Raji (cell line): ENCODE measurements around the gene DYNLT2.

Experiments
- POLR2A ChIP-seq: IDR thresholded peaks from 2 replicates; pipeline ENCODE4 v1.6.1; 2011; ENCODE audit warnings: low read depth, low read length, control low read depth; ENCODE audit not compliant: insufficient read depth

DYNLT2 gene

DNA sequence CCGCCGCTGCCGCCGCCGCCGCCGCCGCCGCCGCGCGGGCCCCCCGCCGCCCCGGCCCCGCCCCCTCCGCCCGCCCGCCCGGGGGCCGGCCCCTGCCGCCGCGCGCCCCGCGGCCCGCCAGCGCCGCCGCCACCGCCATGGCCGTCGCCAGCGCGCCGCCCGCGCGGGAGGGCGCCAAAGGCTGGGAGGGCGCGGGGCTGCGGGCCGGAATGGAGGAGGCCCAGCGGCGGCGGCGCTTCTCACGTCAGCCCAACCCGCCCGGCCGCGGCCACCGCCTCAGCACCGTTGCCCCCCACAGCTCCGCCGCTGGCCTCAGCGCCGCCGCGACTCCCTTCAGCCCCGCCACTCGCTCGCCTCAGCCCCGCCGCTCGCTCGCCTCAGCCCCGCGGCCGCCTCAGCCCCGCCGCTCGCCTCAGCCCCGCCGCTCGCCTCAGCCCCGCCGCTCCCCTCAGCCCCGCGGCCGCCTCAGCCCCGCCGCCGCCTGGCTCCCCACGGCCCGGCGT lies 27.3 kb downstream of the DYNLT2 start:
- peak; percentile 34; the same call in 1 of the 2 replicates for TF ChIP-seq POLR2A

DNA sequence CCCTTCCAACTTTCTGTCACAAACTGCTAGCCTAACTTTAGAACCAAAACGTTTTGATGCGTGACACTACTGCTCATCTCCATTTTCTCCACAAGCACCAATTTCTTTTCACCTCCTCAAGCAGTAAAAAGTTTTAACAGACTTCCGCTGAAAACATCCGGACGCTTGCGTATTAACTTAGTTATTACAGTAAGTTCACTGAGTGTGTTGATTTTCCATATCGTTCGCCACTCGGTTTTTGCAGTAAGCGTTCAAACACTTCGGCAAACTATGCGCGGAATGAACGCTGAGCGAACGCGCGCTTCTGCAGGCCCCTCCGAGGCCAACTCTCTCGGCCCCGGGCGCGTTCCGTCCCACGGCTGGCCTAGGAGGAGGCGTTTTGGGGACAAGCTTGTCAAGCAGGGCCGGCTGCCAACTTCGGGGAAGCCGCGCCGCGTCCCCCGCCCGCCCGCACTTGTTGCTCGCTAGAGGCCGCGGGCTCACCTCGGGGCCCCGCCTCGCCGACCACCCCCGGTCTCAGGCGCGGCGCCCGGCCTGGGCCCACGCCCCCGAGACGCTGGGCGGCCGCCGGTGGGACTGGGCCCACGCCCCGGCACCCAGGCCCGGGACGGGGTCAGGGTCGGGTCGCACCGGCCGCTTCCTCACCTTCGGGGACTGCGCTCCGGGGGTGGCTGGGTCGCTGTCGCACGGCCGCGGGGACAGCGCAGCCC lies 28.0 kb downstream of the DYNLT2 start:
- TF ChIP-seq POLR2A, result peak; percentile 44

DNA sequence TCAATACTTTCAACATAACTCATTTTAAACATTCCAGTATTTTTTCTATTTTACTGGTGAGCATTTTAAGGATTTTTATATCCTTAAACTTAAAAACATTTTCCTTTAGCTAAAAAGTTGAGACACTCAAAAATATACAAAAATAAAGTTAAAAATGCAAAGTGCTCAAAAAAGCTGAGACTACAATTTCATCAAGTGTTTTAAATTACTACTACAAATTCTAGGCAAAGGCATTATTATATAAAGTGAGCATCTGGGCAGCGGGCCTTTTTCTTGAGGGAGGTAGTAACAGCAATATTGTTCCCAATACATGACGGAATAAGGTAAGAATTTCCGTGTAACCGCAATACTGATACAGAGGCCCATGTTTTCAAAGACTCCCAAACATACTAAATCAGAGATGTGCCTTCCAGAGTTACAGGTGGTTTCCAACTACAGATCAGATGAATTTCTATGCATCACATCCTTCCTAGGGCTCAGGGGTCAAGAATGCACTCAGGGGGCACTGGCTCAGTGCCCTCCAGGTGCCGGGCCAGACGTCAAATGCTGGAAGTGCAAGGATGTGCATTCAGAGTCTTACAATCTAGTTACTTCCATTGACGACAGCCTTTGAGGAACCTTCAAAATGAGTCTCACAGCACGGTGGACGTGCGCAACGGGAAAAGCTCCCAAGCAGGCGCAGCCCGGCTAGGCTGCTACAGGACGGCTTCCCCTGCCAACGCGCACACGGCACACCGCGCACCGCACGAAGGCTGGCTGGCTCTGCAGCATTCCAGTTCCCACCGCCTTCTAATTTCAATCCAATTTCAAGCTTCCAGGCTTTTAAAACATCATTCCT lies 28.8 kb downstream of the DYNLT2 start:
- TF ChIP-seq POLR2A, result no peak

DNA sequence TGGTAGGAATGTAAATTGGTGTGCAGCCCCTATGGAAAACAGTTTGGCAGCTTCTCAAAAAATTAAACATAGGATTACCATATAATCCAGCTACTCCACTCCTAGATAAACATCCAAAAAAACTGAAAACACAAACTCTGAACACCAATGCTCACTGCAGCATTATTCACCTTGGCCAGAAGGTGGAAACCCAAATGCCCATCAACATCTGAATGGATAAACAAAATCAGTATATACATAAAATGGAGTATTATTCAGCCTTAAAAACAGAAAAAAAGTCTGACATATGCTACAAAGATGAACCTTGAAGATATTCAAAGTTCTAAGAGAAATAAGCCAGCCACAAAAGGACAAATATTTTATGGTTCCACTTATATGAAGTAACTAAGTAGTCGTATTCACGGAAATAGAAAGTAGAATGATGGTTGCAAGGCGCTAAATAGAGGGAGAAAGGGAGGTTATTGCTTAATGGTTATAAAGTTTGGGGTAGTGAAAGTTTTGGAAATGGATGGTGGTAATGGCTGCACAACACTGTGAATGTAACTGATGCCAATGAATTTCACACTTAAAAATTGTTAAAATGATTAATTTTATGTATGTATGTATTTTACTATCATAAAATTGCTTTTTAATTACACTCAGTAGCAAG lies 31.0 kb downstream of the DYNLT2 start:
- TF ChIP-seq POLR2A, result no peak

DNA sequence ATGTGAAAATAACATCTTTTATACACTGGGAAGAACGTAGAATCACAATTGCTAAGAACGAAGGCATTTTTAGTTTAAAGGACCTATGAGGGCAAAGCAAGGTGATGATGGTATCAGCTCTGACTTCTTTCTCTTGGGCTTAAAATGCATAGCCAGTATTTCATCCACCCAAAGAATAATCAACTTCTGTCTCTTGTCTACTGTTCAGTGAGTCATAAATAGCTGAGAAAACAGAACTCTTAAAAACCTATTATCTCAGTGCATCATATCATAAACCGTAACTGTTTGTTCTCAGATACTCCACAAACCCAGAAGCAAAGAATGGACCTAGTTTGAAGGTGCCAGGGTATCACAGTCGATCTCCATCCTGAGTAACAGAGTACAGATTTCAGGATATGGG lies 32.3 kb downstream of the DYNLT2 start:
- TF ChIP-seq POLR2A, result no peak

DNA sequence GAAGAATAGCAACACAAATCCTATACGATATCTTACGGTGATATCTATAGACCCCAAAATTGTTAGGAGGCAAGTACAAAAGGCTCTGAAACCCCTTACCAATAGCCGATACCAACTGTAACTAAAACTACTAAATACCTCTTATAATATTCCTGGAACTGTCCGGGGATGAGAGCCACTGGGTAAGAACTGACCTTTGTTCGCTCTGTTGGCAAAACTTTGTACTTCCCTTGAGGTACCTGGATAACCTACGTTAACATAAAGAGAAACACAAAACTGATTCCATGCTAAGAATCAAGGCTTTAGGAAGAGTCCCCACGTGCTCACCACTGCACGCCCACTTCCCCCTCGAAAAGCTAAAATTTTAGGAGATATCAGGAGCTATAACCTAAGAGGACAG lies 36.8 kb downstream of the DYNLT2 start:
- no peak for TF ChIP-seq POLR2A

DNA sequence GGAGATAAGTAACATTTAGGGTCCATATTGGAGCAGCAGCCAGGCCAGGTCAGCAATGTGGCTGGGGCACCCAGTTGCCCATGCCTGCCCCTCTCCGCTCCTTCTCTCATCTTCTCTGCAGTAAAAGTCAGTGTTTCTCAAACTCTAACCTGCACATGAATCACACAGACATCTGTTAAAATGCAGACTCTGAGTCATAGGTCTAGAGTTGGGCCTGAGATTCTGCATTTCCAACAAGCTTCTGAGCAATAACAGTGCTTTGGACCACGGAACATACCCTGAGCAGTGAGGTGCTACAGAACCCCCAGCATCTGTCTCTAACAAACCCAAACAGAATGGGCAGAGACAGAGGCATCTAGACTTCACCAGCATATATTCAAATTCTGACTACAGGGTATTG lies 37.2 kb downstream of the DYNLT2 start:
- no peak for TF ChIP-seq POLR2A

DNA sequence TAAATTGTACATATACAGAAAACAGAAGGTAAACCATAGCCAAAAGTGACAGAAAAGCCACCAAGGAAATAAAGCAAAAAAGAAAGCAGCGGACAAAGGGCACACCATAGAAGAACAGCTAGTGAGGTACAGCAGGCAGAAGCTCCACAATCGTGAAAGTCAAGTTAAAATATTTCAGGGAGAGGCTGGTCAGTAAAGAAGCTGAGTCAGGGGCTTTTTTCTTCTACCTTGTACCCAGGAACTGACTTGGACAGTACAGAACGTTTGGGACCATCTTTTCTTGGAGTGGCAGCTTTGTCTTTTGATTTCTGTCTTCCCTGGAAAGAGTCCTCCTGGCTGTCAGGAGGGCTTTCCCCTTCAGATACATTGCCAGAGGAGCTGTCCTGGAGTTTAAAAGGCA lies 41.4 kb downstream of the DYNLT2 start:
- no peak for TF ChIP-seq POLR2A

DNA sequence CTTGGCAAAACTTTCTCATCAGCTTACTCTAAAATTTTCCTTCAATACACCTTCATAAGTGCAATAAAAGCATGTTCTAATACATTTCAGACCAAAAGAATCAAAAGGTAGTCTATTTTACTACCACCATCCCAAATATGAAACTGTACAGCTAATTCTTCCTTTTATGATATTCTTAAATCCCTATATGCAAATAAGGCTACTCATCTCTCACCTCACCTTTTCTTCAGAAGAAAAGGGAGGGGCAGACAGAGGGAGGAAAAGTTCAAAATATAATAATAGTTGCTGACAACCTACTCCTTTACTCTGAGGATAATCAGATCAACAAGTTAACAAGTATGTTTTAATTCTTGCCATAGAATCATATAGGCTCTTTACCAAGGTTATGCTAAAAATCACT lies 42.1 kb downstream of the DYNLT2 start:
- TF ChIP-seq POLR2A, result no peak

DNA sequence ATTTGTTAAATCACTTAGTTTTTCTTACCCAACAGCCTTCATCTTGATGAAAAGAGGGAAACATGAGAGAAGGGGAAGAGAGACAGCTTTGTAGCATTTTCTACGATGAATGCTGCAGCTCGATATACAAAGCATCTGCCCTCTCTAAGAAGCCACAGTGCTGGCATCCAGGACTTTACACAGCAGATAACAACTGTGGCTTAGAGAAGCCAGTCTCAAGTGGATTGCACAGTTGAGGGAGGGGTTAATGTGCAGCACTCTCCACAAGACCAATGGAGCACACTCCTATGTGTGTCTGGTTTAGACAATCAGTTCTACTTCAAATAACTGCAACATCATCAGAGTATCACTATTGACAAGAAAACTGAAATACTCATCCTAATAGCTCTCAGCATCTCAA lies 43.6 kb downstream of the DYNLT2 start:
- TF ChIP-seq POLR2A, result no peak

DNA sequence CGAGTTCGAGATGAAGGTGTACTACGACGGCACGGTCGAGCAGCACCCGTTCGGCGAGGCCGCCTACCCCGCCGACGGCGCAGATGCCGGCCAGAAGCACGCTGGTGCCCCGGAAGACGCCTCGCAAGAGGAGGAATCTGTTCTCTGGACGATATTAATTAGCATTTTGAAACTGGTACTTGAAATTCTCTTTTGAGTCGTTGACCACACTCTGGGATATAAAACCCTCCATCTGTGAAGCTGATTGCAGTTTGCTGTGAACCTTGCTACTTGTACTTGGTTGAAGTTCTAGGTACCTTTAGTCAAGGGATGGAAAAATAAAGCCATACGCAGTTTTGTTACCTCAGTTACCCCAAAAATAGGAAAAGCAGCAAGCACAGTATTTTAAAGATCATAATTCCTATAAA lies 48.5 kb downstream of the DYNLT2 start:
- TF ChIP-seq POLR2A, result no peak

DNA sequence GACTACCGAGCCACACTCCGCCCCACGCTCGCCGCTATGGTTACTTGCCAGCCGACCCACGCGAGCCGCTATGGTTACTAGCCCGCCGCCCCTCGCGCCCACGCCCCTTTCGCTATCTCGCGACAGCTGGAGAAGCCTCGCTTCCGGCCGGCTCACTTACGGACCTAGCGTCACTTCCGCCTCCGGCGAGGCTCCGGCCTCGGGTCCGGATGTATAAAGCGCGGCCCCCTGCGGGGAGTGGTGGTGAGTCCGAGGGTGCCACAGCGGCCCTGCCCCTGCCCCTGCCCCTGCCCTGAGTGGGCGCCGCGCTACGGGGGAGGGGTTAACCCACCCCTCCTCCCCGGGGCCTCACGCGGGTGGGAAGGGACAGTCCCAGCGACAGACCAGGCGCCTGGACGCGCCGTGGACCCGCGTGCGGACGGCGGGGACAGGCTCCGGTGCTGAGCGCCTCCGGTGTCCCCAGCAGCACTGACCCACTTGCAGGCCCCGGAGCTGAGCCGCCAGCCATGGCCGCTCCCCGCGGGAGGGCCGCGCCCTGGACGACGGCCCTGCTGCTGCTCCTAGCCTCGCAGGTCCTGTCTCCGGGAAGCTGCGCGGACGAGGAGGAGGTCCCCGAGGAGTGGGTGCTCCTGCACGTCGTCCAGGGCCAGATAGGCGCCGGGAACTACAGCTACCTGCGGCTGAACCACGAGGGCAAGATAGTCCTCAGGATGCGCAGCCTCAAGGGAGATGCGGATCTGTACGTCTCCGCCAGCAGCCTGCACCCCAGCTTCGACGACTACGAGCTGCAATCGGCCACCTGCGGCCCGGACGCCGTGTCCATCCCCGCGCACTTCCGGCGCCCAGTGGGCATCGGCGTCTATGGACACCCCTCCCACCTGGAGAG lies 49.2 kb downstream of the DYNLT2 start, which contains the start of the genes C6orf120 and WDR27:
Gene C6orf120, plus strand, starts transcription at position 173 of the 886 bp plus-strand sequence. Its CDS starts 334 bp downstream, at position 507.
Gene WDR27, minus strand, starts transcription at position 76 of the 886 bp plus-strand sequence. CDS start 13,024 bp downstream, outside the sequence.
- peak; percentile 90 for TF ChIP-seq POLR2A

DNA sequence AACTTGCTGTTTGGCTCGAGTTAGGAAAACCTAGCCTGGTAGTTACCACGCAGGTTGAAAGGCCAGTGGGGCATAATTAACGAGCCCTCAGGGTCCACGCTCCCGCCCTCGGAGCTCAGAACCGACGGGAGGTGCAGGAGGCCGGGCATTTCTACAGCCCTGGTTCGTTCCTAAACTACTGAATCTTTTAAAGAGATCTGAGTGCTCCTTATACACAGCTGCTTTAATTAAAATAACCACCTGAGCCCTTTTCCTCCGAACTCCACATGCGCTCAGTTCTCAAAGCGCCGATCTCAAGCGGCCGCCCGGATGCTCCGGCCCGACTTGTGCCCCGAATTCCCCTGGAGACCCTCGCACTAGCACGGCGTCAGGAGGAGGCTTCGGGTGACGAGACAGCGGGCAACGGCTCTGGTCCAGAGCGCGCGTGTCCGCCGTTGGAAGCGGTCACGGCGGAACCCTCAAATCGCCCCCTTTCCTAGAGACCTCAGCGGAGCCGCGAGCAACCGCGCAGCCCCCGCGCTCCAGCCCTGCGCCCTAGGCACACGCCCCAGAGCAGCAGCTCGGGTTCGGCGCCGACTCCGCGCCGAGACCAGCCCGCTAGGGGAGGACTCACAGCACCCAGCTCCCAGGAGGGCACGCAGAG lies 49.9 kb downstream of the DYNLT2 start:
- no peak for TF ChIP-seq POLR2A

DNA sequence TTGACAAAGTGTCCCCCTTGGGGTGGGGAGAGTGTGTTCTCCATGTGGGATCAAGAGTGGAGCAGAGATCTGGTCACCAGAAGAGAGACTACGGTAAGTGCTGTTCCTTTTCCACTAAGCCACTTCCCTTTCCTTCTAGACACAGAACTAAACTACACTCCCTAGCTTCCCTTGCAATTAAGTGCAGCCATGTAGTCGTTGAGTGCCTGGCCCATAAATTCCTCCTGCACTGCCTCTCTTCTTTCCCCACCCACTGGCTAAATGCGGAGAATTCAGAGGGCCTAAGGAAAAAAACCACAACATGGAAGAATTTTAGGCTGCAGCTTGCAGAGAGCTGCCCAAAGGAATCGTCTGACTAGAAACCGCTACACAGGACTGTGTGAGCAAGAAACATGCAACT lies 51.1 kb downstream of the DYNLT2 start:
- TF ChIP-seq POLR2A, result no peak
